ENCODE results near the gene GRAMD2A. TPM values are rescaled to one million over a fixed set of nuclear protein-coding genes. Genes with fewer than 3 reads are reported as not detected.

Gene GRAMD2A
- total RNA-seq, 2 donors from 2014 or later, result 2.0 TPM

DNA sequence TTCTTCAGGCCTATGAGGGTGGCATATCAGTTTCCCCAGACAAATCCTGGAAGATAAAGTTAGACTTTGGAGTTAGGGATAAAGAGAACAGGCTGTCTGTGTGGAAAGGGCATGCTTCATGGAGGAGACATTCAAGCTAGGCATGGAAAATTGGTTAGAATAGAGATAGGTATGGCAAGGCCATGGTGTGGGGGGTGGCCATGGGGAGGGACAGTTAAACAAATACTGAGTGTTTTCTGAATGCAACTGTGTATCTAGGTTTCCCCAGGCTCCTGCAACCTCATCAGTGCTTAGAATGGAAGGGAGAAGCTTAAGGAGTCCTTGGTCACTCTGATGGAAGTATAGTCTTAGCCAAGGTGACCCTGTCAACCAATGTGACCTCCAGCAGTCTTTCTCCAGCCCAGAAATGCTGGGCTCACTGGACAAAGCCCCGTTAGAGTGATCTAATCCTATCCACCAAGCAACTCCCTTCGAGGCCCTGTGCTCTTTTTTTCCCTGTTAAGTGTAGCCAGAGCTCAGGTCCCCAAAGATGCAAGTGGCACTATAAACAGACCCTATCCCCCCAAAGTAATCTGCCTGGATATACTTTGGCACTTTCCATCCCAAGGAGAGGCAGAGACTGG, 38.9 kb upstream of the GRAMD2A start:
- Histone ChIP-seq H3K9ac (ENCODE audit: extremely low read depth, low read length, poor library complexity, severe bottlenecking) (no peak overlapping the region), H3K4me3 (ENCODE audit: low read length) (no peak overlapping the region)
- 93% methylated on average over 2 of the region's 2 CpGs; no CpG with 5 or more reads in 1 of the 2 experiments for WGBS, 2 experiments (ENCODE audit: insufficient coverage in 1 of 2, insufficient read length in 1 of 2)

DNA sequence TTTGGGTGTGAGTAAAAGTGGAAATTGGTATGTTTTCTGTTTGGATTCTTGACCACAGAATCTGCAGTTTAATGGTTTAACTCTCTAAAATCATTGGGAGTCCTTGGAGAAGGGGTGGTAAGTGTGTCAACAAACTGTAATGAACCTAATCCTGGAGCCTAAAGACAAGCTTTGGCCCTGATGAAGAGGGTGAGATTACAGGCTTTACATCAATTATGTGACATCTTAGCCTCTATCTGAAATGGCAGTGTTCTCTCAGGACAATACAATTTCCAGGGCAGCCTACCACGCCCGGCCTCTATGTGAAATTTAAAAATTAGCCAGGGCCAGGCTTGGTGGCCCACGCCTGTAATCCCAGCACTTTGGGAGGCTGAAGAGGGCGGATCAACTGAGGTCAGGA, 37.7 kb upstream of the GRAMD2A start:
- H3K36me3 Mint-ChIP-seq (ENCODE audit: low read depth), result peaks cover 12% of the 10 kb centered on the region
- no peak overlapping the region for H3K27ac Mint-ChIP-seq
- DNase-seq, result no peak
- H3K27me3 ChIP-seq (ENCODE audit: control insufficient read depth, insufficient read depth, low read length, poor library complexity, severe bottlenecking), result peaks cover 9% of the 10 kb centered on the region
- no peak overlapping the region for H3K9ac ChIP-seq (ENCODE audit: extremely low read depth, low read length, poor library complexity, severe bottlenecking)
- TF ChIP-seq, protein P1, sequence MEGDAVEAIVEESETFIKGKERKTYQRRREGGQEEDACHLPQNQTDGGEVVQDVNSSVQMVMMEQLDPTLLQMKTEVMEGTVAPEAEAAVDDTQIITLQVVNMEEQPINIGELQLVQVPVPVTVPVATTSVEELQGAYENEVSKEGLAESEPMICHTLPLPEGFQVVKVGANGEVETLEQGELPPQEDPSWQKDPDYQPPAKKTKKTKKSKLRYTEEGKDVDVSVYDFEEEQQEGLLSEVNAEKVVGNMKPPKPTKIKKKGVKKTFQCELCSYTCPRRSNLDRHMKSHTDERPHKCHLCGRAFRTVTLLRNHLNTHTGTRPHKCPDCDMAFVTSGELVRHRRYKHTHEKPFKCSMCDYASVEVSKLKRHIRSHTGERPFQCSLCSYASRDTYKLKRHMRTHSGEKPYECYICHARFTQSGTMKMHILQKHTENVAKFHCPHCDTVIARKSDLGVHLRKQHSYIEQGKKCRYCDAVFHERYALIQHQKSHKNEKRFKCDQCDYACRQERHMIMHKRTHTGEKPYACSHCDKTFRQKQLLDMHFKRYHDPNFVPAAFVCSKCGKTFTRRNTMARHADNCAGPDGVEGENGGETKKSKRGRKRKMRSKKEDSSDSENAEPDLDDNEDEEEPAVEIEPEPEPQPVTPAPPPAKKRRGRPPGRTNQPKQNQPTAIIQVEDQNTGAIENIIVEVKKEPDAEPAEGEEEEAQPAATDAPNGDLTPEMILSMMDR (conservative IDR thresholded peaks at IDR 0.05), result no peak
- peaks cover 40% of the 10 kb centered on the region for H3K4me1 Mint-ChIP-seq
- H3K4me3 Mint-ChIP-seq, result no peak overlapping the region
- H3K9me3 ChIP-seq (ENCODE audit: control insufficient read depth, low read length), result no peaks in the 10 kb centered on the region
- H3K4me1 ChIP-seq (ENCODE audit: control insufficient read depth, insufficient read depth, low read length), result peaks cover 7% of the 10 kb centered on the region
- peaks cover 18% of the 10 kb centered on the region for H3K36me3 ChIP-seq (ENCODE audit: control insufficient read depth, insufficient read depth, low read length)
- WGBS, 2 experiments (ENCODE audit: insufficient coverage in 1 of 2, insufficient read length in 1 of 2), result 79 to 83% methylated on average over 4 of the region's 4 CpGs
- no peak overlapping the region for H3K27ac ChIP-seq (ENCODE audit: low read depth, low read length)
- H3K9me3 Mint-ChIP-seq, result no peaks in the 10 kb centered on the region
- H3K27me3 Mint-ChIP-seq (ENCODE audit: insufficient read depth), result peaks cover 28% of the 10 kb centered on the region
- no peak overlapping the region for H3K4me3 ChIP-seq (ENCODE audit: low read length)

More for the DNA sequence above, 38.9 kb upstream of the GRAMD2A start:
- DNase-seq, result no peak
- H3K36me3 Mint-ChIP-seq (ENCODE audit: low read depth), result peaks cover 24% of the 10 kb centered on the region
- Histone ChIP-seq H3K9me3 (ENCODE audit: control insufficient read depth, low read length) (no peaks in the 10 kb centered on the region), H3K36me3 (ENCODE audit: control insufficient read depth, insufficient read depth, low read length) (peaks cover 30% of the 10 kb centered on the region), H3K4me1 (ENCODE audit: control insufficient read depth, insufficient read depth, low read length) (peaks cover 7% of the 10 kb centered on the region), H3K27me3 (ENCODE audit: control insufficient read depth, insufficient read depth, low read length, poor library complexity, severe bottlenecking) (peaks cover 9% of the 10 kb centered on the region), H3K27ac (ENCODE audit: low read depth, low read length) (no peak overlapping the region)
- TF ChIP-seq, protein P1 (conservative IDR thresholded peaks at IDR 0.05), result no peak
- H3K27me3 Mint-ChIP-seq (ENCODE audit: insufficient read depth), result peaks cover 33% of the 10 kb centered on the region
- H3K9me3 Mint-ChIP-seq, result no peaks in the 10 kb centered on the region
- H3K4me3 Mint-ChIP-seq, result no peak overlapping the region
- H3K27ac Mint-ChIP-seq, result peak overlapping the region; percentile 41
- peaks cover 42% of the 10 kb centered on the region for H3K4me1 Mint-ChIP-seq

DNA sequence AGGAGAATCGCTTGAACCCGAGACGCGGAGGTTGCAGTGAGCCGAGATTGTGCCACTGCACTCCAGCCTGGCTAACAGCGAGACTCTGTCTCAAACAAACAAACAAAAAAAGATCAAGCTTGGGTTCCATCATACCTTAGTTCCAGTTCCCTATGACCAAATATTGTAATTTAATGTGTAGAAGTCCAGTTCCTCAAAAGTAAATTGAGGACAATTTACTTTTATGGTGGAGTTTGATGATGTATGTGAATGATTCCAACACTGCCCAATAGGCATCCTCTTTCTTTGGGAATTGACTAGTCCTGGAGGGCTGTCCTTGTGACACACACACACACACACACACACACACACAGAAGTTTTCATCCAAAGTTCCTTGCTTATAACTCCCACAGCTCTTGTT, 36.2 kb upstream of the GRAMD2A start:
- no peak overlapping the region for H3K27ac ChIP-seq (ENCODE audit: low read depth, low read length)
- H3K27me3 Mint-ChIP-seq (ENCODE audit: insufficient read depth), result peaks cover 28% of the 10 kb centered on the region
- H3K27ac Mint-ChIP-seq, result no peak overlapping the region
- H3K9ac ChIP-seq (ENCODE audit: extremely low read depth, low read length, poor library complexity, severe bottlenecking), result no peak overlapping the region
- H3K4me3 ChIP-seq (ENCODE audit: low read length), result no peak overlapping the region
- H3K4me1 ChIP-seq (ENCODE audit: control insufficient read depth, insufficient read depth, low read length), result peaks cover 7% of the 10 kb centered on the region
- WGBS, 2 experiments (ENCODE audit: insufficient coverage in 1 of 2, insufficient read length in 1 of 2), result 94 to 100% methylated on average over 5 to 6 of the region's 6 CpGs
- H3K9me3 ChIP-seq (ENCODE audit: control insufficient read depth, low read length), result no peaks in the 10 kb centered on the region
- no peak for DNase-seq
- TF ChIP-seq, protein P1 (conservative IDR thresholded peaks at IDR 0.05), result no peak
- H3K4me1 Mint-ChIP-seq, result peaks cover 40% of the 10 kb centered on the region
- peaks cover 14% of the 10 kb centered on the region for H3K36me3 ChIP-seq (ENCODE audit: control insufficient read depth, insufficient read depth, low read length)
- no peaks in the 10 kb centered on the region for H3K9me3 Mint-ChIP-seq
- H3K4me3 Mint-ChIP-seq, result no peak overlapping the region
- peaks cover 9% of the 10 kb centered on the region for H3K27me3 ChIP-seq (ENCODE audit: control insufficient read depth, insufficient read depth, low read length, poor library complexity, severe bottlenecking)
- H3K36me3 Mint-ChIP-seq (ENCODE audit: low read depth), result peaks cover 12% of the 10 kb centered on the region
